Gastrocnemius medialis (tissue), 4 donors: ENCODE measurements around the gene SCUBE1.

Experiments used
- CTCF ChIP-seq, 5 experiments: fragments of 450-650 bp in 3 of 5; fragments of 200-600 bp in 2 of 5; sonication (generic) in 2 of 5; IDR thresholded peaks in 4 of 5; conservative IDR thresholded peaks in 1 of 5; 1 replicate in 4 of 5; 2 replicates in 1 of 5; pipeline ENCODE4 v1.5.1; 2016 to 2019; ENCODE audit warnings: antibody characterized with exemption in 5 of 5, mild to moderate bottlenecking in 3 of 5, moderate library complexity in 3 of 5
- POLR2A ChIP-seq, 2 donors: fragments of 450-650 bp; IDR thresholded peaks; one replicate each; pipeline ENCODE4 v1.6.1; 2017; ENCODE audit warnings: antibody characterized with exemption in 2 of 2, mild to moderate bottlenecking in 2 of 2, moderate library complexity in 2 of 2

DNA sequence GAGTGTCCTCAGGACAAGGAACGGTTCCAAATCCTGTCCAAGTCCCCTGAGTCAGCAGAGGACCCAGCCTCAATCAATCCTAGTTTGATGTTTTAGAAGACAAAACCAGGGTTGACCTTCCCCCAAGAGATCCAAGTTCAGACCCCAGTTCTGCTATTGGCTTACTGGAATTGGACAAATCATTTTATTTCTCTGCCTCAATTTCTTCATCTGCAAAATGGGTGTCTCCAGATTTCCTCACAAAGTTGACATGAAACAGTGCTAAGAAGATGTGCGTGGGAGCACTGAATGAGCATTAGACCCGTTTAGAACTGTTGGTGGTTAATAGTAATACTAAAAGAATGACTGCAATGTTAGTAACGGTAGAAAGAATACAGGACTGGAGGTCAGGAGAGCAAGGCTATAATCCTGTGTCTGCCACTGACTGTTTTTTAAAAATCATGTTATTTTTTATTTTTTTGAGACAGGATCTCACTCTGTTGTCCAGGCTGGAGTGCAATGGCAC, 32.8 kb upstream of the SCUBE1 start:
- TF ChIP-seq CTCF (IDR thresholded peaks at IDR 0.05 in 4 of 5, conservative IDR thresholded peaks at IDR 0.05 in 1 of 5) (no peak), POLR2A (IDR thresholded peaks at IDR 0.05) (no peak)
